Panc1 (cell line): ENCODE measurements around the gene VPS51.

ENCODE experiments used
- POLR2AphosphoS5 ChIP-seq: IDR thresholded peaks from 2 replicates; pipeline ENCODE4 v1.6.1; 2012; ENCODE audit warnings: mild to moderate bottlenecking, low read depth, low read length, moderate library complexity
- SIN3A ChIP-seq: IDR thresholded peaks from 2 replicates; pipeline ENCODE4 v1.6.1; 2012; ENCODE audit warnings: low read depth, mild to moderate bottlenecking, low read length, moderate library complexity, borderline replicate concordance; ENCODE audit not compliant: insufficient read depth
- TF ChIP-seq, protein P1 (sequence below): fragments of 450-650 bp; IDR thresholded peaks from 2 replicates; pipeline ENCODE4 v1.5.1; 2017; ENCODE audit warnings: mild to moderate bottlenecking
- TF ChIP-seq, protein P2 (sequence below), 2 experiments: IDR thresholded peaks; 2 replicates each; pipeline ENCODE4 v1.6.1; 2011 to 2012; ENCODE audit warnings: low read depth in 2 of 2, control low read depth in 1 of 2, low read length in 1 of 2, mild to moderate bottlenecking in 1 of 2, moderate library complexity in 1 of 2; ENCODE audit not compliant: insufficient read depth in 1 of 2

DNA sequence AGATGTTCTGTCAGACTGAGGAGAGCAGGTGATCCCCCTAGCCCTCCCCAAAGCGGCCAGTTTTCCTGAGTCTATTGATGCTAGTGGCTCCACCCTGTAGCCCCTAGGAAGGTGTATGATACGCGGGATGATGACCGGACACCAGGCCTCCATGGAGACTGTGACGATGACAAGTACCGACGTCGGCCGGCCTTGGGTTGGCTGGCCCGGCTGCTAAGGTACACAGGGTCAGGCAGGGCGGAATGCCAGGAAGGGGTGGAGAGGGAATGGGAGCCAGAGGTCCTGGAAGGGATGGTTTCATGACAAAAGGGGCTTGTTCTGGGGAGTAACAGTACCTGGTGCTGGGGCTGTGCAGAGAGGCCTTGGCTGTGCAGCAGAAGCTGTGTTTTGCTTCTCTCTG lies 8.8 kb upstream of the VPS51 start:
- TF ChIP-seq, protein P1, sequence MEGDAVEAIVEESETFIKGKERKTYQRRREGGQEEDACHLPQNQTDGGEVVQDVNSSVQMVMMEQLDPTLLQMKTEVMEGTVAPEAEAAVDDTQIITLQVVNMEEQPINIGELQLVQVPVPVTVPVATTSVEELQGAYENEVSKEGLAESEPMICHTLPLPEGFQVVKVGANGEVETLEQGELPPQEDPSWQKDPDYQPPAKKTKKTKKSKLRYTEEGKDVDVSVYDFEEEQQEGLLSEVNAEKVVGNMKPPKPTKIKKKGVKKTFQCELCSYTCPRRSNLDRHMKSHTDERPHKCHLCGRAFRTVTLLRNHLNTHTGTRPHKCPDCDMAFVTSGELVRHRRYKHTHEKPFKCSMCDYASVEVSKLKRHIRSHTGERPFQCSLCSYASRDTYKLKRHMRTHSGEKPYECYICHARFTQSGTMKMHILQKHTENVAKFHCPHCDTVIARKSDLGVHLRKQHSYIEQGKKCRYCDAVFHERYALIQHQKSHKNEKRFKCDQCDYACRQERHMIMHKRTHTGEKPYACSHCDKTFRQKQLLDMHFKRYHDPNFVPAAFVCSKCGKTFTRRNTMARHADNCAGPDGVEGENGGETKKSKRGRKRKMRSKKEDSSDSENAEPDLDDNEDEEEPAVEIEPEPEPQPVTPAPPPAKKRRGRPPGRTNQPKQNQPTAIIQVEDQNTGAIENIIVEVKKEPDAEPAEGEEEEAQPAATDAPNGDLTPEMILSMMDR: no peak
- TF ChIP-seq POLR2AphosphoS5 (no peak), SIN3A (no peak)
- TF ChIP-seq, protein P2, sequence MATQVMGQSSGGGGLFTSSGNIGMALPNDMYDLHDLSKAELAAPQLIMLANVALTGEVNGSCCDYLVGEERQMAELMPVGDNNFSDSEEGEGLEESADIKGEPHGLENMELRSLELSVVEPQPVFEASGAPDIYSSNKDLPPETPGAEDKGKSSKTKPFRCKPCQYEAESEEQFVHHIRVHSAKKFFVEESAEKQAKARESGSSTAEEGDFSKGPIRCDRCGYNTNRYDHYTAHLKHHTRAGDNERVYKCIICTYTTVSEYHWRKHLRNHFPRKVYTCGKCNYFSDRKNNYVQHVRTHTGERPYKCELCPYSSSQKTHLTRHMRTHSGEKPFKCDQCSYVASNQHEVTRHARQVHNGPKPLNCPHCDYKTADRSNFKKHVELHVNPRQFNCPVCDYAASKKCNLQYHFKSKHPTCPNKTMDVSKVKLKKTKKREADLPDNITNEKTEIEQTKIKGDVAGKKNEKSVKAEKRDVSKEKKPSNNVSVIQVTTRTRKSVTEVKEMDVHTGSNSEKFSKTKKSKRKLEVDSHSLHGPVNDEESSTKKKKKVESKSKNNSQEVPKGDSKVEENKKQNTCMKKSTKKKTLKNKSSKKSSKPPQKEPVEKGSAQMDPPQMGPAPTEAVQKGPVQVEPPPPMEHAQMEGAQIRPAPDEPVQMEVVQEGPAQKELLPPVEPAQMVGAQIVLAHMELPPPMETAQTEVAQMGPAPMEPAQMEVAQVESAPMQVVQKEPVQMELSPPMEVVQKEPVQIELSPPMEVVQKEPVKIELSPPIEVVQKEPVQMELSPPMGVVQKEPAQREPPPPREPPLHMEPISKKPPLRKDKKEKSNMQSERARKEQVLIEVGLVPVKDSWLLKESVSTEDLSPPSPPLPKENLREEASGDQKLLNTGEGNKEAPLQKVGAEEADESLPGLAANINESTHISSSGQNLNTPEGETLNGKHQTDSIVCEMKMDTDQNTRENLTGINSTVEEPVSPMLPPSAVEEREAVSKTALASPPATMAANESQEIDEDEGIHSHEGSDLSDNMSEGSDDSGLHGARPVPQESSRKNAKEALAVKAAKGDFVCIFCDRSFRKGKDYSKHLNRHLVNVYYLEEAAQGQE (IDR thresholded peaks at IDR 0.05; ENCODE audit: insufficient read depth in 1 of 2, low read depth in 2 of 2, low read length in 1 of 2): no peak
